ENCODE data around the gene NDUFC2.

Gene NDUFC2

DNA sequence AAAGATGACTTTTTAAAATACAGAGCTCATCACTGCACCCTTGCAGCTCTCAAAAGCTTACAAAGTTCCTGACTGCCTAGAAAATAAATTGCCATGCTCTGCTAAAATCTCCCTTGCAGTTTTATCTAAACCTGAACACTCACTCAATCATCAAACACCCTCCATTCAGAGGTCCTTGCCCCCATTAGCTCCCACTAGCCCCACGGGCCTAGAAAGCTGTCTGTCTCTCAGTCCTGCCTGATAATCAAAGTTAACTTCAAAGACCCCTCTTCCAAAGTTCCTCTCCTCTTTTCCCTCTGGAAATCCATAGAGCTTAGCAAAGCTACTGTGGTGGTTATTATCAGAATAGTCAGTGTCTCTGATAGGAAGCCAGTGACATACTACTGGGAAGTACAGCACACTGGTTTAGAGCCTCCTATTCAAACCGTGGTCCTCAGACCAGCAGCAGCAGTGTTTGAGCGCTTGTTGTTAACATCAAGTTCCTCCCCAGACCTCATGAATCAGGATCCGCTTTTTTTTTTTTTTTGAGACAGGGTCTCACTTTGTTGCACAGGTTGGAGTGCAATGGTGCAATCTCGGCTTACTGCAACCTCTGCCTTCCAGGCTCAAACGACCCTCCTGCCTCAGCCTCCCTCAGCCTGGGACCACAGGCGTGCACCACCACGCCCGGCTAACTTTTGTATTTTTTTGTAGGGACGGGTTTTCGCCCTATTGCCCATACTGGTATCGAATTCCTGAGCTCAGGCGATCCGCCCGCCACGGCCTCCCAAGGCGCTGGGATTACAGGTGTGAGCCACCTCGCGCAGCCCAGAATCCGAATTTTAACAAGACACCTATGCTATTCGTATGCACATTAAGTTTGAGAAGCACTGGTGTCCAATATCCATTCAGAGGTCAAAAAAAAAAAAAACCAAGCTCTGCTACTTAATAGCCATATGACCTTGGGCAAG lies 1.2 kb downstream of the NDUFC2 start:
- H3K27ac ChIP-seq, result peak overlapping the region; percentile 92
- TF ChIP-seq, protein P1, sequence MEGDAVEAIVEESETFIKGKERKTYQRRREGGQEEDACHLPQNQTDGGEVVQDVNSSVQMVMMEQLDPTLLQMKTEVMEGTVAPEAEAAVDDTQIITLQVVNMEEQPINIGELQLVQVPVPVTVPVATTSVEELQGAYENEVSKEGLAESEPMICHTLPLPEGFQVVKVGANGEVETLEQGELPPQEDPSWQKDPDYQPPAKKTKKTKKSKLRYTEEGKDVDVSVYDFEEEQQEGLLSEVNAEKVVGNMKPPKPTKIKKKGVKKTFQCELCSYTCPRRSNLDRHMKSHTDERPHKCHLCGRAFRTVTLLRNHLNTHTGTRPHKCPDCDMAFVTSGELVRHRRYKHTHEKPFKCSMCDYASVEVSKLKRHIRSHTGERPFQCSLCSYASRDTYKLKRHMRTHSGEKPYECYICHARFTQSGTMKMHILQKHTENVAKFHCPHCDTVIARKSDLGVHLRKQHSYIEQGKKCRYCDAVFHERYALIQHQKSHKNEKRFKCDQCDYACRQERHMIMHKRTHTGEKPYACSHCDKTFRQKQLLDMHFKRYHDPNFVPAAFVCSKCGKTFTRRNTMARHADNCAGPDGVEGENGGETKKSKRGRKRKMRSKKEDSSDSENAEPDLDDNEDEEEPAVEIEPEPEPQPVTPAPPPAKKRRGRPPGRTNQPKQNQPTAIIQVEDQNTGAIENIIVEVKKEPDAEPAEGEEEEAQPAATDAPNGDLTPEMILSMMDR (conservative IDR thresholded peaks at IDR 0.05), result no peak

DNA sequence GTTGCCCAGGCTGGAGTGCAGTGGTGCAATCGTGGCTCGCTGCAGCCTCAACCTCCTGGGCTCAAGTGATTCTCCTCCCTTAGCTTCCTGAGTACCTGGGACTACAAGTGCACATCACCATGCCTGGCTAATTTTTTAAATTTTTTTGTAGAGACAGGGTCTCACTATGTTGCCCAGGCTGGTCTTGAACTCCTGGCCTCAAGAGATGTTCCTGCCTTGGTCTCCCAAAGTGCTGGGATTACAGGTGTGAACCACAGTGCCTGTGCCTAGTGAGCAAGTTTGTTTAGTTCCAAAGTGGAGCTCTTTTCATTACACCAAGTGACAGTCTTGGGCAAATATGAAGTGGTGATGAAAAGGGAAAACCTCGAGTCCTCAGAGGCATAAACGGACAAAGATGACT lies 2.1 kb downstream of the NDUFC2 start:
- H3K27ac ChIP-seq, result peak overlapping the region; percentile 92; the same call in 1 of the 2 replicates

DNA sequence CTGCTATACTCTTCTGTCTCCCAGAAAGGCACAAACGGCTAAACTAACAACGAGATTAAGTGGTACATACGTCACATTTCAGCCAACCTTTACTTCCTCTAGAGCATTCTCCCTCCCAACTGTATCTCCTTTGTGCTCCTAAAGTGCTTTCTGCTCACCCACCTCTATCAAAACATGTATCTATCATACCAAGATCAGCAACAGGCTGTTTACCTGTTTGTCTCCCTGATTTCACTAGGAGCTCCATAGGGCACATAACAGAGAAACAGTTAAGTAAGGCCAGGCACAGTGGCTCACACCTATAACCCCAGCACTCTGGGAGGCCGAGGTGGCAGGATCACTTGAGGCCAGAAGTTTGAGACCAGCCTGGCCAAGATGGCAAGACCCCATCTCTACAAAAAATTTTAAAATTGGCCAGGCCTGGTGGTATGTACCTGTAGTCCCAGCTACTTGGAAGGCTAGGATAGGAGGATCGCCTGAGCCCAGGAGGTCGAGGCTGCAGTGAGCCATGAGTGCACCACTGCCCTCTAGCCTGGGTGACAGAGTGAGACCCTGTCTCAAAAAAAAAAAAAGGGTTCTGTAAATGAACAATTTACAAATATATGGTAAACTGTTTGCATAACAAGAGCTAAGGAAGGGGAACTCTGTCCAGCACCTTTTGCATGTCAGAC lies 2.8 kb downstream of the NDUFC2 start:
- no peak overlapping the region for H3K27ac ChIP-seq
- TF ChIP-seq, protein P1 (conservative IDR thresholded peaks at IDR 0.05), result no peak

DNA sequence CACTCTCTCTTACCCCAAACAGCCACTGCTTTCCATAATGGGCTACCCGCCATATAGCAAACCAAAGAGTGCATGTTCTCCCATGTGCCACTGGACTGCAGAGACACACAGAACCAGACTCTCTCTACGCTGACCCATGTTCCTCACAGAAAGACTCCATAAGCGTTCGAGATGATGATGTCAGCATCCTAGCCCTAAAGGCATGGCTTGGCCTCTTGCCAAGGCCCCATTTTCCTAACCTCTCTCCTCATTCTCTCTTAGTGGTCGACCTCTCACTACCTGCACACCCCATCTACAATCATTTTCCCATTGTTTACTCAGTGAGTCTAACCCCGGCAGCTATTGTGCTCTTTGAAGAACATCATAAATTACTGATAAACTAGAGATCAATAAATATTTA lies 4.9 kb downstream of the NDUFC2 start:
- TF ChIP-seq, protein P1 (conservative IDR thresholded peaks at IDR 0.05), result no peak
- no peak overlapping the region for H3K27ac ChIP-seq

DNA sequence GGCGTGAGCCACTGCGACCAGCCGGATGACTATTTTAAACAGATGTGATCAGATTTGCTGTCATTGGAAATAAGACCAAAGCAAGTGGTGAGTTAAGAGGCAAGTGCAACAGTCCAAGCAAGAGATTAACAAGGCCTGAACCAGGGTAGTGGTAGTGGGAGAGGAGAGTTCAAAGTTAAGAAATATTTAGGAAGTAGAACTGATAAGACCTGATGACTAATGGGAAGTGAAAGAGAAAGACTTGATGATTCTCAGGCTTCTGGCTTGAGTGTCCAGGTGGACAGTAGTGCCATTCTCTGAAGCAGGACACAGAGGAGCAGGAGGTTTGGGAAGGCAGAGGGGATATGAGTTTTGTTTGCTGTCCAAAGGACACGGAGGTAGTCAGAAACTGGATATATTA lies 7.2 kb downstream of the NDUFC2 start:
- TF ChIP-seq, protein P1 (conservative IDR thresholded peaks at IDR 0.05), result no peak
- no peak overlapping the region for H3K27ac ChIP-seq

DNA sequence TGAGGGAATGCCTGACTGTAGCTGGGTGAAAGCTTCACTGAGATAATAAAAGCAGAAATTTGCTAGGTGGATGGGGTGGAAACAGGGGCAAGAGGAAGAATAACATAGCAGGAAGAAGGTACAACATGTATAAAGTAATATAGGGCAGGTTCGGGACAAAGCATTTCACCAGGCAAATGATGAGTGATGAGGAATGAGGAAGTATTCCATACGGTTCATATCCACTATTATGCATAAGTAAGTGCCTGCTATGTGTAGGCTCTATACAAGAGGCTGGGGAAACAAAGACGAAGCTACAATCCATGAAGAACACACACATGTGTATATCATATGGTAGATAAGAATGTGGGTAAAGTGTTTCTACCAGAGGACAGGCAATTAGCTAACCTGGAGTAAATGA lies 7.9 kb downstream of the NDUFC2 start:
- no peak overlapping the region for H3K27ac ChIP-seq
- TF ChIP-seq, protein P1 (conservative IDR thresholded peaks at IDR 0.05), result no peak

DNA sequence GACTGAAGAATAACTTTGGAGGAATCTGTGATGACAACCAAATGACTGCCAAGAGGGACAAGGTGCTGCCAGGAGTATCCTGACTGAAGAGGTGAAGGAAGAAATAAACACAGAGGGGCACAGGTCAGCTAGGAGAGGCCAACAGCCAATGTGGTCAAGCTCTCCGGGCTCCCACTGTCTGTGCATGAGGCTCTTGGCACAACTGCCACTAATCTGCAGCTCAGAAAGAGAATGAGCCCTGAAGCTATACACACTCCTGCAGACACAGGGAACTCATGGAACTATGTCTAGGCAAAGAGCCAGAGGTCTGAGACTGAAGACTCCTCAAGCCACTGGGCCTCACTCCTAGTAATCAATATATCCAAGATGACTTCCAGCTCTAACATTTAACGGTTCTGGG lies 9.0 kb downstream of the NDUFC2 start:
- H3K27ac ChIP-seq, result no peak overlapping the region
- TF ChIP-seq, protein P1 (conservative IDR thresholded peaks at IDR 0.05), result no peak
